Kidney (tissue), 14 donors: ENCODE results near the gene NLK. TPM values are rescaled to one million over a fixed set of nuclear protein-coding genes. Genes with fewer than 3 reads are reported as not detected.
"Not testable (repeated sequence)": the region's sequence is repeated elsewhere in the genome, so short reads cannot be mapped to it uniquely, and the experiment has no call there.

ENCODE experiments used
- DNase-seq, 5 donors: peaks; one replicate each; pipeline ENCODE4 v3.0.0-alpha.2; 2013 to 2020
- FAIRE-seq: peaks from 2 replicates; lab custom pipeline; 2012; peaks lifted over from hg19 to GRCh38; lab: Jason Lieb, UNC
- H3K27ac ChIP-seq, 2 donors: one replicate each; pipeline ENCODE4 v1.7.0; 2013; ENCODE audit warnings: low read depth in 2 of 2, low read length in 2 of 2, inconsistent platforms in 1 of 2
- H3K27me3 ChIP-seq: one replicate; pipeline ENCODE4 v1.7.1; 2013; ENCODE audit warnings: low read length, inconsistent platforms; ENCODE audit not compliant: control insufficient read depth, insufficient read depth
- H3K36me3 ChIP-seq, 3 donors: one replicate each; pipeline versions ENCODE4 v1.7.0 to v1.7.1; 2013; ENCODE audit warnings: low read length in 3 of 3, control low read depth in 1 of 3, inconsistent platforms in 1 of 3; ENCODE audit not compliant: insufficient read depth in 3 of 3, control insufficient read depth in 2 of 3
- H3K4me1 ChIP-seq, 3 donors: one replicate each; pipeline versions ENCODE4 v1.7.0 to v1.7.1; 2013; ENCODE audit warnings: low read length in 3 of 3, inconsistent platforms in 1 of 3, low read depth in 1 of 3; ENCODE audit not compliant: control insufficient read depth in 2 of 3, insufficient read depth in 2 of 3
- H3K4me3 ChIP-seq, 3 donors: one replicate each; pipeline versions ENCODE4 v1.7.0 to v1.8.1; 2013; ENCODE audit warnings: low read length in 3 of 3, control low read depth in 1 of 3, inconsistent platforms in 1 of 3
- H3K9ac ChIP-seq, 3 donors: one replicate each; pipeline versions ENCODE4 v1.7.0 to v1.7.1; 2013; ENCODE audit warnings: low read length in 3 of 3, control low read depth in 1 of 3, inconsistent platforms in 1 of 3
- H3K9me3 ChIP-seq, 3 donors: one replicate each; pipeline versions ENCODE4 v1.7.0 to v1.7.1; 2013; ENCODE audit warnings: low read length in 3 of 3, control low read depth in 1 of 3, inconsistent platforms in 1 of 3; ENCODE audit not compliant: control insufficient read depth in 2 of 3, insufficient read depth in 1 of 3
- CTCF ChIP-seq: IDR thresholded peaks from 3 replicates; pipeline ENCODE4 v1.5.1; 2012; ENCODE audit warnings: mild to moderate bottlenecking, moderate library complexity, borderline replicate concordance; ENCODE audit not compliant: insufficient read depth; ENCODE audit errors: extremely low read depth
- intact Hi-C: fragments of 100-400 bp; cut with DNase I; formaldehyde crosslinking; loops from one replicate; pipeline ENCODE4 v1.11.1; 2022
- polyA plus RNA-seq: library from polyadenylated mRNA; stranded (reverse); fragments of 350-450 nt; fragmentation: Illumina TruSeq; extraction: RNeasy Lipid Tissue Mini Kit (QIAGEN cat#74804); gene quantifications from one replicate; pipeline ENCODE4 v1.2.3, GENCODE V29; 2014; ENCODE audit warnings: low read depth, low replicate concordance; ENCODE audit not compliant: insufficient read depth
- total RNA-seq: library from RNA; stranded (reverse); fragmentation: NEBNext Ultra II Directional; extraction: Animal tissue kit (Norgen Biotek cat#: 25700); gene quantifications from one replicate; pipeline ENCODE4 v1.2.1, GENCODE V29; 2021
- donor health status: control.
- donor health status: control.
- donor health status: control.
- donor health status: control.
- donor health status: control.
- donor health status: DM: yes; HTN: yes; CAD: no.
- donor health status: Normal renal cell carcinoma (clear cell type).

NLK gene
- total and polyA plus RNA-seq, 2 donors from 2014 or later, result 20.2 to 31.3 TPM

GRCh38 chr17:28204244-28204643 is 161.8 kb downstream of the NLK start:
- DNase-seq, result no peak
- H3K9ac ChIP-seq, result no peak overlapping the region
- no peak overlapping the region for H3K4me3 ChIP-seq
- no peaks in the 10 kb centered on the region for H3K9me3 ChIP-seq
- H3K27ac ChIP-seq, result no peak overlapping the region
- no peaks in the 10 kb centered on the region for H3K4me1 ChIP-seq
- TF ChIP-seq CTCF, result no peak
- no peaks in the 10 kb centered on the region for H3K36me3 ChIP-seq
- intact Hi-C loops, result no loop called here
- no peaks in the 10 kb centered on the region for H3K27me3 ChIP-seq
- FAIRE-seq, result no peak

- Histone ChIP-seq H3K4me3 (no peak overlapping the region), H3K36me3 (no peaks in the 10 kb centered on the region), H3K4me1 (no peaks in the 10 kb centered on the region), H3K27ac (no peak overlapping the region), H3K9me3 (no peaks in the 10 kb centered on the region), H3K9ac (no peak overlapping the region), H3K27me3 (no peaks in the 10 kb centered on the region)
- FAIRE-seq (no peak), DNase-seq (no peak)
- intact Hi-C loops, result no loop called here
- TF ChIP-seq CTCF, result no peak
Measured at GRCh38 chr17:28204751-28205150, 162.3 kb downstream of the NLK start.

GRCh38 chr17:28206292-28206691 is 163.8 kb downstream of the NLK start:
- intact Hi-C loops, result no loop called here
- no peak overlapping the region for H3K9ac ChIP-seq
- no peaks in the 10 kb centered on the region for H3K4me1 ChIP-seq
- H3K36me3 ChIP-seq, result no peaks in the 10 kb centered on the region
- H3K4me3 ChIP-seq, result no peak overlapping the region
- DNase-seq (no peak), FAIRE-seq (no peak)
- no peaks in the 10 kb centered on the region for H3K27me3 ChIP-seq
- no peak overlapping the region for H3K27ac ChIP-seq
- no peak for TF ChIP-seq CTCF
- no peaks in the 10 kb centered on the region for H3K9me3 ChIP-seq

- Histone ChIP-seq H3K36me3 (no peaks in the 10 kb centered on the region), H3K4me3 (no peak overlapping the region), H3K27me3 (no peaks in the 10 kb centered on the region), H3K27ac (no peak overlapping the region), H3K4me1 (no peaks in the 10 kb centered on the region), H3K9me3 (no peaks in the 10 kb centered on the region), H3K9ac (no peak overlapping the region)
- no peak for TF ChIP-seq CTCF
- no peak for FAIRE-seq
- intact Hi-C loops, result no loop called here
- DNase-seq, result no peak
Measured at GRCh38 chr17:28211811-28212210, 169.3 kb downstream of the NLK start.

- intact Hi-C loops, H3K27ac ChIP-seq, H3K4me3 ChIP-seq, H3K4me1 ChIP-seq, FAIRE-seq, H3K36me3 ChIP-seq, H3K9me3 ChIP-seq, DNase-seq, H3K9ac ChIP-seq, H3K27me3 ChIP-seq: not testable (repeated sequence)
Measured at GRCh38 chr17:28213578-28213977, 171.1 kb downstream of the NLK start.
